Progenitor cell of endocrine pancreas (in vitro differentiated cells): Measurements from ENCODE around the gene DHRS7C. TPM values are rescaled to one million over a fixed set of nuclear protein-coding genes. Genes with fewer than 3 reads are reported as not detected.

Source experiments
- DNase-seq: peaks from one replicate; pipeline ENCODE4 v3.0.0; 2021; ENCODE audit warnings: low spot score; ENCODE audit not compliant: unreplicated experiment
- H3K27ac Mint-ChIP-seq: 2 replicates; pipeline ENCODE4 v1.8.0; 2021; ENCODE audit warnings: mild to moderate bottlenecking, moderate library complexity, mixed read lengths
- H3K27me3 Mint-ChIP-seq: 2 replicates; pipeline ENCODE4 v1.8.0; 2021; ENCODE audit warnings: mixed read lengths
- H3K36me3 Mint-ChIP-seq: 2 replicates; pipeline ENCODE4 v1.8.0; 2022; ENCODE audit warnings: mixed read lengths; ENCODE audit not compliant: insufficient read depth
- H3K4me1 Mint-ChIP-seq: 2 replicates; pipeline ENCODE4 v1.8.0; 2021; ENCODE audit warnings: low read depth, mixed read lengths
- H3K4me3 Mint-ChIP-seq: 2 replicates; pipeline ENCODE4 v1.8.0; 2021; ENCODE audit warnings: low read depth, mild to moderate bottlenecking, moderate library complexity, mixed read lengths
- H3K9me3 Mint-ChIP-seq: 2 replicates; pipeline ENCODE4 v1.8.0; 2021; ENCODE audit warnings: low read depth, mixed read lengths
- total RNA-seq: library from RNA; stranded (reverse); gene quantifications from 2 replicates; pipeline ENCODE4 v1.2.1, GENCODE V29; 2021
- TF ChIP-seq, protein P1 (sequence below): fragments of 200-600 bp; sonication (generic); IDR thresholded peaks from one replicate; pipeline ENCODE4 v1.5.0; 2021; ENCODE audit warnings: antibody characterized with exemption, mild to moderate bottlenecking; ENCODE audit not compliant: unreplicated experiment

The DHRS7C gene
- total RNA-seq, 1 donor from 2014 or later, result not detected

DNA sequence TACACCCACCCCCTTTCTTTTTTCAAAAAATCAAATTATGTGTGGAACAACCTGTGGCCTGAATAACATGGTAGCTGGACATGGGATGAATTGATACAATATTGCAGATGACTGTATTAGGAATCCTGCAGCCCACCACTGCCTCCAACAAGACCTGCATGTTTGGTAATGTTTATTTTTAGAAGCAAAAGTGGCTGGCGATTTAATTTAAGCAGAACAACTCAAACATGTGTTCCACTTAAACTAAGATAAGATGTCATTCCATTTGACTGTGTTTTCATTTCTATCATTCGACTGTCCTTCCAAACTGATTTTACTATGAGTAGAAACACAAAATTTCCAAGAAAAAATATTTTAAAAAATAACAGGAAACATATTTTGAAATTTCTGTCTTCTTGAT lies 10.1 kb upstream of the DHRS7C start:
- no peaks in the 10 kb centered on the region for H3K36me3 Mint-ChIP-seq
- H3K27me3 Mint-ChIP-seq, result peaks cover 17% of the 10 kb centered on the region
- TF ChIP-seq, protein P1, sequence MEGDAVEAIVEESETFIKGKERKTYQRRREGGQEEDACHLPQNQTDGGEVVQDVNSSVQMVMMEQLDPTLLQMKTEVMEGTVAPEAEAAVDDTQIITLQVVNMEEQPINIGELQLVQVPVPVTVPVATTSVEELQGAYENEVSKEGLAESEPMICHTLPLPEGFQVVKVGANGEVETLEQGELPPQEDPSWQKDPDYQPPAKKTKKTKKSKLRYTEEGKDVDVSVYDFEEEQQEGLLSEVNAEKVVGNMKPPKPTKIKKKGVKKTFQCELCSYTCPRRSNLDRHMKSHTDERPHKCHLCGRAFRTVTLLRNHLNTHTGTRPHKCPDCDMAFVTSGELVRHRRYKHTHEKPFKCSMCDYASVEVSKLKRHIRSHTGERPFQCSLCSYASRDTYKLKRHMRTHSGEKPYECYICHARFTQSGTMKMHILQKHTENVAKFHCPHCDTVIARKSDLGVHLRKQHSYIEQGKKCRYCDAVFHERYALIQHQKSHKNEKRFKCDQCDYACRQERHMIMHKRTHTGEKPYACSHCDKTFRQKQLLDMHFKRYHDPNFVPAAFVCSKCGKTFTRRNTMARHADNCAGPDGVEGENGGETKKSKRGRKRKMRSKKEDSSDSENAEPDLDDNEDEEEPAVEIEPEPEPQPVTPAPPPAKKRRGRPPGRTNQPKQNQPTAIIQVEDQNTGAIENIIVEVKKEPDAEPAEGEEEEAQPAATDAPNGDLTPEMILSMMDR, result no peak
- H3K4me3 Mint-ChIP-seq, result no peak overlapping the region
- no peak for DNase-seq
- H3K9me3 Mint-ChIP-seq, result no peaks in the 10 kb centered on the region
- no peaks in the 10 kb centered on the region for H3K4me1 Mint-ChIP-seq
- no peak overlapping the region for H3K27ac Mint-ChIP-seq

DNA sequence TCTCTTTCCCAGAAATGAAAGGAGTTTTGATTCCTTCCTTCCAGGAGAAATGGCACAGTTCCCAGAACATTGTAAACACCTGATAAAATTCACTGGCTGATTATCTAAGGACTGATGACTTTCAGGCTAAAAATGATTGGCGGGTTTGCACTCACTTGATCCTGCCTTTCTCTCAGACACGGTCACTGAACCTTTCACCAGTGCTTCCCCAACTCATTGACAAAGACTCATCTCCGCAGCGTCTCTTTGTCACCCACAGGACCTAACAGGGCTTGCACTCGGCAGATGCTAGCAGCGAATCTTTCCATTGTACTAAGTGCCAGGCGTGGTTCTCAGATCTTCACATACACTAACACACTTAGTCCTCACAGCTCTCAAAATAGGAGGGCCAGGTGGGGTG lies 7.3 kb upstream of the DHRS7C start:
- Mint-ChIP-seq H3K4me3 (no peak overlapping the region), H3K27me3 (peaks cover 21% of the 10 kb centered on the region), H3K9me3 (no peaks in the 10 kb centered on the region), H3K36me3 (no peaks in the 10 kb centered on the region), H3K4me1 (no peaks in the 10 kb centered on the region), H3K27ac (peak overlapping the region; percentile 5)
- DNase-seq, result no peak
- TF ChIP-seq, protein P1, result no peak

DNA sequence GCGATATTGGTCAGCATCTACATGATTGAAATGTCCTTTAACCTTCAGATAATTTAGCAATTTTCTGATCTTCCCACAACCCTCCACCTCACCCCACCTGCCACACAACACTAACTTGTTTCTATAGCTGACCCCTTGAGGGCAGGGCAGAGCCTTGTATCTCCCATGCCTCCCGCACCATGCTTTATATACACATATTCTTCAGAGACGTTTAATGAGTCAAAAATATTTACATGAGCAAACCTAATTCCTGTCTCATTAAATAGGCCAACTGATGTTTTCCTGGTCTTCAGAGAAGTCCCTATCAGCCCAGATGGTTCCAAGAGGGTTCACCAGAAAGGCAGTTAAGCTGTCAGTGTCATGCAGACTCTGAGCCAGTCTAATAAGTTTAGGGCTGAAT lies 6.6 kb upstream of the DHRS7C start:
- no peaks in the 10 kb centered on the region for H3K36me3 Mint-ChIP-seq
- no peaks in the 10 kb centered on the region for H3K4me1 Mint-ChIP-seq
- TF ChIP-seq, protein P1, result no peak
- no peak for DNase-seq
- H3K27me3 Mint-ChIP-seq, result peaks cover 20% of the 10 kb centered on the region
- H3K27ac Mint-ChIP-seq, result no peak overlapping the region
- no peak overlapping the region for H3K4me3 Mint-ChIP-seq
- H3K9me3 Mint-ChIP-seq, result no peaks in the 10 kb centered on the region

DNA sequence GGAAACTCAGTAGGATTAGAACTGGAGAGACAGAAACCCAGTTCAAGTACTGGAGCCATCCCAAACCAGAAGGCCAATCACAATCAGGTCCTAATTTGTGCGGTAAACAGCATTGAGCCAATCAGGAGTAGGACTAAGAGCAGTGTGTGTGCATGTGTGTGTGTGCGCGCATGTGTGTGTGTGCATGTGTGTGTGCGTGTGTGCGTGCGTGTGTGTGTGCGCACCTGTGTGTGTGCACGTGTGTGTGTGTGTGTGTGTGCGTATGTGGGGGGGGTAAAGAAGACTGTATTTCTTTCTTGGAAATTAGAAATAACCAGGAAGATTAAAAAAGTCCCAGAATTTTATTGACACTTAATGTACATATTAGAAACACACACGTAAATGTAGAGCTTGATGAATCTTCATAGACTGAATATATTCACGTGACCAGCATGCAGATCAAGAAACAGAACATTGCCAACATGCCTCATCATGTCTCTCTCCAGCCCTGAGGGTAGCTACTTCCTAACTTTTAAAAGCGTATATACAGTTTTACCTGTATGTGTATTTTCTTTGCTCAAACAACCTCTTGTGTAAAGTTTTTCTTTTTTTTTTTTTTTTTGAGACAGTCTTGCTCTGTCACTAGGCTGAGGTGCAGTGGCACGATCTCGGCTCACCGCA lies 919 bp upstream of the DHRS7C start:
- Mint-ChIP-seq H3K36me3 (no peaks in the 10 kb centered on the region), H3K9me3 (no peaks in the 10 kb centered on the region), H3K27me3 (peaks cover 19% of the 10 kb centered on the region), H3K4me1 (no peaks in the 10 kb centered on the region), H3K4me3 (no peak overlapping the region), H3K27ac (no peak overlapping the region)
- TF ChIP-seq, protein P1, result no peak
- no peak for DNase-seq

DNA sequence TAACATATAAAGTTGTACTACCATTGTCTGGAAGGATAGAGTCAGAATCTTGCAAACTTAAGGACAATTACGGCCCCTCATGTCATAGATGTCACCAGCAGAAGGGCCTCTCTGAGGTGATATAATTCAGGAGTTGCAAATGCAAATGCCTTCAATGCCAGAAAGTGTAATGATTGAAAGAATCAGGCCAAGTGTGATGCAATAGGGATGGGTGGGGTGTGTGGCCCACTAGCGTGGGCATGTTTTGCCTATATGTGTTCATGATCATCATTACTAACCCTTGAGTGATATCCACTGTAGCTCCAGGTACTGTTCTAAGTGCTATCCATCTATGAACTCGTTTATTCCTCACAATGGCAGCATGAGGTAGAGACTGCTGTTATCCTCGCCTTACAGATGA lies 1.1 kb downstream of the DHRS7C start:
- Mint-ChIP-seq H3K27ac (no peak overlapping the region), H3K9me3 (no peaks in the 10 kb centered on the region), H3K27me3 (peaks cover 9% of the 10 kb centered on the region), H3K36me3 (no peaks in the 10 kb centered on the region), H3K4me1 (no peaks in the 10 kb centered on the region), H3K4me3 (no peak overlapping the region)
- TF ChIP-seq, protein P1, result no peak
- DNase-seq, result no peak
